C4-2B (cell line): ENCODE measurements around the gene PNMA6E.

ENCODE experiments used
- CTCF ChIP-seq: fragments of 450-650 bp; conservative IDR thresholded peaks from 2 replicates; pipeline ENCODE4 v1.5.1; 2017; ENCODE audit warnings: mild to moderate bottlenecking
- ZFX ChIP-seq: fragments of 450-650 bp; IDR thresholded peaks from 2 replicates; pipeline ENCODE4 v1.6.1; 2017

- no peak for TF ChIP-seq CTCF
- no peak for TF ChIP-seq ZFX
Measured at GRCh38 chrX:153378607-153379006, 22.5 kb downstream of the PNMA6E start.
